ENCODE measurements around the gene FGA. TPM values are rescaled to one million over a fixed set of nuclear protein-coding genes. Genes with fewer than 3 reads are reported as not detected.

The FGA gene
- total and polyA plus RNA-seq, 3 experiments from 2014 or later, result not detected

DNA sequence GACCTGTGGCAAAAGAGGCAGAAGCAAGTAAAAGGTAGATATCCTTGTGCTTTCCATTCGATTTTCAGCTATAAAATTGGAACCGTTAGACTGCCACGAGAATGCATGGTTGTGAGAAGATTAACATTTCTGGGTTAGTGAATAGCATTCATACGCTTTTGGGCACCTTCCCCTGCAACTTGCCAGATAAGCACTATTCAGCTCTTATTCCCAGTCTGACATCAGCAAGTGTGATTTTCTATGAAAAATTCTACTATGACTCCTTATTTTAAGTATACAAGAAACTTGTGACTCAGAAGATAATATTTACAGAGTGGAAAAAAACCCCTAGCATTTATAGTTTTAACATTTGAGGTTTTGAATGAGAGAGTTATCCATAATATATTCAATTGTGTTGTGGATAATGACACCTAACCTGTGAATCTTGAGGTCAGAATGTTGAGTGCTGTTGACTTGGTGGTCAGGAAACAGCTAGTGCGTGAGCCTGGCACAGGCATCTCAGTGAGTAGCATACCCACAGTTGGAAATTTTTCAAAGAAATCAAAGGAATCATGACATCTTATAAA, 23.8 kb downstream of the FGA start:
- no peak overlapping the region for H3K4me3 ChIP-seq (ENCODE audit: low read length)
- H3K4me3 Mint-ChIP-seq, result no peak overlapping the region
- H3K27me3 Mint-ChIP-seq, result peaks cover 6 to 35% of the 10 kb centered on the region in 2 donors

DNA sequence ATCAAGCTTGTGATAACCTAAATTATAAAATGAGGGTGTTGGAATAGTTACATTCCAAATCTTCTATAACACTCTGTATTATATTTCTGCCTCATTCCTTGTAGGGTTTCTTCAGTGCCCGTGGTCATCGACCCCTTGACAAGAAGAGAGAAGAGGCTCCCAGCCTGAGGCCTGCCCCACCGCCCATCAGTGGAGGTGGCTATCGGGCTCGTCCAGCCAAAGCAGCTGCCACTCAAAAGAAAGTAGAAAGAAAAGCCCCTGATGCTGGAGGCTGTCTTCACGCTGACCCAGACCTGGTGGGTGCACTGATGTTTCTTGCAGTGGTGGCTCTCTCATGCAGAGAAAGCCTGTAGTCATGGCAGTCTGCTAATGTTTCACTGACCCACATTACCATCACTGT, 24.8 kb downstream of the FGA start:
- H3K4me3 Mint-ChIP-seq, result no peak overlapping the region
- no peaks in the 10 kb centered on the region for H3K27me3 ChIP-seq (ENCODE audit: insufficient read depth, low read length, poor library complexity, severe bottlenecking)
- no peak overlapping the region for H3K27ac Mint-ChIP-seq
- no peaks in the 10 kb centered on the region for H3K9me3 ChIP-seq (ENCODE audit: low read length)
- no peak overlapping the region for H3K27ac ChIP-seq (ENCODE audit: low read depth, low read length)
- no peak for DNase-seq
- H3K4me3 ChIP-seq (ENCODE audit: low read length), result no peak overlapping the region
- no peaks in the 10 kb centered on the region for H3K36me3 ChIP-seq (ENCODE audit: insufficient read depth, low read length)
- no peaks in the 10 kb centered on the region for H3K9me3 Mint-ChIP-seq
- H3K36me3 Mint-ChIP-seq, result no peaks in the 10 kb centered on the region
- H3K27me3 Mint-ChIP-seq, result peaks cover 3 to 27% of the 10 kb centered on the region in 2 donors
- ChIA-PET CTCF (no interaction called here), POLR2A (no interaction called here)
- no peaks in the 10 kb centered on the region for H3K4me1 Mint-ChIP-seq
- H3K4me1 ChIP-seq (ENCODE audit: insufficient read depth, low read length), result no peaks in the 10 kb centered on the region

More for the DNA sequence above, 23.8 kb downstream of the FGA start:
- H3K4me1 Mint-ChIP-seq, result no peaks in the 10 kb centered on the region
- no peak overlapping the region for H3K27ac Mint-ChIP-seq
- no peak for DNase-seq
- no peaks in the 10 kb centered on the region for H3K36me3 Mint-ChIP-seq
- no peak overlapping the region for H3K27ac ChIP-seq (ENCODE audit: low read depth, low read length)
- CTCF ChIA-PET, result no interaction called here
- no peaks in the 10 kb centered on the region for H3K4me1 ChIP-seq (ENCODE audit: insufficient read depth, low read length)
- no peaks in the 10 kb centered on the region for H3K9me3 Mint-ChIP-seq
- no peaks in the 10 kb centered on the region for H3K36me3 ChIP-seq (ENCODE audit: insufficient read depth, low read length)
- no peaks in the 10 kb centered on the region for H3K27me3 ChIP-seq (ENCODE audit: insufficient read depth, low read length, poor library complexity, severe bottlenecking)
- POLR2A ChIA-PET, result no interaction called here
- H3K9me3 ChIP-seq (ENCODE audit: low read length), result no peaks in the 10 kb centered on the region

DNA sequence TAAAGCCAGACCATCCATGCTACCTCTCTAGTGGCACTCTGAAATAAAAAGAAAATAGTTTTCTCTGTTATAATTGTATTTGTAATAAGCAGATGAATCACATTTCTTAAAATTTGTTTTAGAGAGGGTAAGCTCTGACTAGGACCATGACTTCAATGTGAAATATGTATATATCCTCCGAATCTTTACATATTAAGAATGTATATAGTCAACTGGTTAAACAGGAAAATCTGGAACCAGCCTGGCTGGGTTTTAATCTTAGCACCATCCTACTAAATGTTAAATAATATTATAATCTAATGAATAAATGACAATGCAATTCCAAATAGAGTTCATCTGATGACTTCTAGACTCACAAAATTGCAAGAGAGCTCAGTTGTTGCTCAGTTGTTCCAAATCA, 26.2 kb downstream of the FGA start:
- Mint-ChIP-seq H3K27ac (no peak overlapping the region), H3K4me1 (peaks cover 0 to 5% (median 0%) of the 10 kb centered on the region in 3 donors), H3K36me3 (no peaks in the 10 kb centered on the region), H3K9me3 (no peaks in the 10 kb centered on the region), H3K27me3 (peaks cover 0 to 21% of the 10 kb centered on the region in 2 donors), H3K4me3 (no peak overlapping the region)
- ChIA-PET POLR2A (no interaction called here), CTCF (no interaction called here)
- H3K4me1 ChIP-seq (ENCODE audit: insufficient read depth, low read length), result no peaks in the 10 kb centered on the region
- H3K27ac ChIP-seq (ENCODE audit: low read depth, low read length), result no peak overlapping the region
- DNase-seq, result no peak
- H3K4me3 ChIP-seq (ENCODE audit: low read length), result no peak overlapping the region
- no peaks in the 10 kb centered on the region for H3K27me3 ChIP-seq (ENCODE audit: insufficient read depth, low read length, poor library complexity, severe bottlenecking)
- H3K9me3 ChIP-seq (ENCODE audit: low read length), result no peaks in the 10 kb centered on the region
- H3K36me3 ChIP-seq (ENCODE audit: insufficient read depth, low read length), result no peaks in the 10 kb centered on the region

DNA sequence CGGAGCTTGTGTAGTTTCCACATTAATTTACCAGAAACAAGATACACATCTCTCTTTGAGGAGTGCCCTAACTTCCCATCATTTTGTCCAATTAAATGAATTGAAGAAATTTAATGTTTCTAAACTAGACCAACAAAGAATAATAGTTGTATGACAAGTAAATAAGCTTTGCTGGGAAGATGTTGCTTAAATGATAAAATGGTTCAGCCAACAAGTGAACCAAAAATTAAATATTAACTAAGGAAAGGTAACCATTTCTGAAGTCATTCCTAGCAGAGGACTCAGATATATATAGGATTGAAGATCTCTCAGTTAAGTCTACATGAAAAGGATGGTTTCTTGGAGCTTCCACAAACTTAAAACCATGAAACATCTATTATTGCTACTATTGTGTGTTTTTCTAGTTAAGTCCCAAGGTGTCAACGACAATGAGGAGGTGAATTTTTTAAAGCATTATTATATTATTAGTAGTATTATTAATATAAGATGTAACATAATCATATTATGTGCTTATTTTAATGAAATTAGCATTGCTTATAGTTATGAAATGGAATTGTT, 27.8 kb downstream of the FGA start, which contains the start of gene FGB:
Gene FGB, plus strand, starts transcription at position 315 of the 558 bp plus-strand sequence. Its CDS starts 8 bp downstream, at position 323.
- DNase-seq, result no peak
- H3K4me1 Mint-ChIP-seq, result peaks cover 0 to 5% (median 0%) of the 10 kb centered on the region in 3 donors

DNA sequence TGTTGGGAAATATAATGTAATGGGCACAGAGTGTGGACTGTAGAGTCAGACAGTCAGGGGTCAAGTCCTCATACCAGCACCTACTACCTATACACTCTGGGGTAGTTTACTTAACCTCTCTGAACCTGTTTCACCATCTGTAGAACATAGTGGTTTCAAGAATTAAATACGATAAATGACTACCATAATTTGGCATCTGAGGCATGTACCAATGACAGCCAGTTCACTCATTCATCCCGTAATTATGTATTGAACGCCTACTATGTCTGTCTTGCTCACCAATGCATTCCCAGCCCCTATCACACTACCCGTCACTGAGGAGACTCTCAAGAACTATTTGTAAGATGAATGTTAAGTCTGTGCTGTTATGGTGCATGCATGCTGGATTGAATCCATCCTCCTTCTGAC, 29.7 kb downstream of the FGA start:
- POLR2A ChIA-PET, result no interaction called here
- no peaks in the 10 kb centered on the region for H3K36me3 Mint-ChIP-seq
- H3K27me3 Mint-ChIP-seq, result peaks cover 1 to 10% of the 10 kb centered on the region in 2 donors
- Histone ChIP-seq H3K4me1 (ENCODE audit: insufficient read depth, low read length) (no peaks in the 10 kb centered on the region), H3K27me3 (ENCODE audit: insufficient read depth, low read length, poor library complexity, severe bottlenecking) (no peaks in the 10 kb centered on the region), H3K27ac (ENCODE audit: low read depth, low read length) (no peak overlapping the region), H3K4me3 (ENCODE audit: low read length) (no peak overlapping the region), H3K36me3 (ENCODE audit: insufficient read depth, low read length) (no peaks in the 10 kb centered on the region), H3K9me3 (ENCODE audit: low read length) (no peaks in the 10 kb centered on the region)
- no peak overlapping the region for H3K4me3 Mint-ChIP-seq
- no peak overlapping the region for H3K27ac Mint-ChIP-seq
- CTCF ChIA-PET, result interaction anchor here (2.8 kb wide), 1 partner anchor 11 kb away, joined by 14 read pairs; the partner anchor contains the start of gene PLRG1
- H3K4me1 Mint-ChIP-seq, result peaks cover 0 to 5% (median 0%) of the 10 kb centered on the region in 3 donors
- no peaks in the 10 kb centered on the region for H3K9me3 Mint-ChIP-seq
- DNase-seq, result no peak

More for the DNA sequence above, 27.8 kb downstream of the FGA start, which contains the start of gene FGB:
- H3K27ac Mint-ChIP-seq, result no peak within 1 kb of the TSS
- H3K4me3 Mint-ChIP-seq, result no peak within 1 kb of the TSS
- Histone ChIP-seq H3K9me3 (ENCODE audit: low read length) (no peaks in the 10 kb centered on the region), H3K4me3 (ENCODE audit: low read length) (no peak within 1 kb of the TSS), H3K4me1 (ENCODE audit: insufficient read depth, low read length) (no peaks in the 10 kb centered on the region), H3K36me3 (ENCODE audit: insufficient read depth, low read length) (no peaks in the 10 kb centered on the region), H3K27me3 (ENCODE audit: insufficient read depth, low read length, poor library complexity, severe bottlenecking) (no peaks in the 10 kb centered on the region), H3K27ac (ENCODE audit: low read depth, low read length) (no peak within 1 kb of the TSS)
- no peaks in the 10 kb centered on the region for H3K9me3 Mint-ChIP-seq
- no peaks in the 10 kb centered on the region for H3K36me3 Mint-ChIP-seq
- CTCF ChIA-PET, result no interaction called here
- H3K27me3 Mint-ChIP-seq, result peaks cover 0 to 20% of the 10 kb centered on the region in 2 donors
- POLR2A ChIA-PET, result no interaction called here

DNA sequence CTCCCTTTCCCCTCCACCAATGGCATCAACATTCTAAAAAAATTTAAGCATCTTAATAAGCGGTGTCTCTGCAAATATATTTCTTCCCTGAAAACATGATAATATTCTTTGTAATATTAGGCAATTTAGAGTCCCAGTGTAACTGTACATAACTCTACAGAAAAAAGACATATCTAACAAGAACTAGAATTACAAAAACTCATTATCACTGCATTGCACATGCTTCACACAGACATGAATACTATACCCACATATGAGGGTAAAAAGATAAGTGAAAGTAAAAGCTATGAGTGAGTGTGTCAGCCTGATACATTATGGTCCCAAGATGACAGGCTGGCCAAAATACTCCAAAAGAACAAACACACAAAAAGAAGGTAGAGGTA, 30.1 kb downstream of the FGA start:
- no peak overlapping the region for H3K27ac ChIP-seq (ENCODE audit: low read depth, low read length)
- H3K27me3 ChIP-seq (ENCODE audit: insufficient read depth, low read length, poor library complexity, severe bottlenecking), result no peaks in the 10 kb centered on the region
- no peak overlapping the region for H3K4me3 ChIP-seq (ENCODE audit: low read length)
- POLR2A ChIA-PET, result no interaction called here
- H3K4me1 ChIP-seq (ENCODE audit: insufficient read depth, low read length), result no peaks in the 10 kb centered on the region
- Mint-ChIP-seq H3K4me3 (no peak overlapping the region), H3K27ac (no peak overlapping the region), H3K4me1 (peaks cover 0 to 5% (median 0%) of the 10 kb centered on the region in 3 donors), H3K9me3 (no peaks in the 10 kb centered on the region), H3K27me3 (peaks cover 1 to 10% of the 10 kb centered on the region in 2 donors), H3K36me3 (no peaks in the 10 kb centered on the region)
- no peaks in the 10 kb centered on the region for H3K36me3 ChIP-seq (ENCODE audit: insufficient read depth, low read length)
- DNase-seq, result no peak
- CTCF ChIA-PET, result interaction anchor here (2.8 kb wide), 1 partner anchor 10 kb away, joined by 14 read pairs; the partner anchor contains the start of gene PLRG1
- H3K9me3 ChIP-seq (ENCODE audit: low read length), result no peaks in the 10 kb centered on the region

DNA sequence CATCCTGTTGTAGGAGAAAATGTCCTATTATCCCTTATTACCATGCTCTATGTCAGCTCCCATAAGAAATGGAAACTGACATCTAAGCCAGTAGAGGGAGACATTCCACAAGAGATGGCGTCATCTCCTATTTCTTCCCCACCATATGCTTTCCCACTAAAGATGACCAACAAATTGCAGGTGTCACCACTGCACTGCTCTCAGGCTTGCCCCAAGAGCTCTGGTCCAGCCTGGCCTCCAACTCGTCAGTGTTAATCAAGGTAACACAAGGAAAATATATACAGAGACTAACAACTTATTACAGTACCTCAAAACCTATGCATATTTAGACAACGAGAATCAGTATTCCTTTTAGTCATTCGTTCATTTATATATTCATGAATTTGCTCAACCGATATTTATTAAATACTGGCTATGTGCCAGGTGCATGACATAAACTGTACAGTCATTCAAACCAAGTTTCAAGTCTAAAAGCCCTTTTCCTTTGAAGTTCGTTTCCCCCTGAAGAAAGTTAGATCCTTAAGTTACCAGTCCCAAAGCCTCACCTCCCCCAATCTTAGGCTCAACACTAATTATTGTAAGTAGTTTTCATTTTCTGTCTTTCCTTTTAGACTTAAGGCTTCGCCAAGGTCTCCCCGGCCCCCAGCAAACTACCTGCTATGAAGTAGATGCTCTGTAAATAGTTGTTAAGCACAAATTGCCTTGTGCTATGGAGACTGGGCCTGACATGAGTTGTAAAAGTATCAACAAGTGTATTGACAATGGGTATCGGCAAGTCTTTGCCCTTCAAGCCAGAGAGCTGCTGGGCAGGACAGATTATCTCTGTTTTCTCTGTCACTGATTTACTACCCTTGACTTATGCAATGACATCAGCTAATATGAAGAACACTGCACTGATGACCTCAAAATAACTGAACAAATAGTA, 30.8 kb downstream of the FGA start:
- Mint-ChIP-seq H3K27ac (no peak overlapping the region), H3K4me1 (peaks cover 0 to 5% (median 0%) of the 10 kb centered on the region in 3 donors), H3K27me3 (peaks cover 1 to 10% of the 10 kb centered on the region in 2 donors), H3K4me3 (no peak overlapping the region), H3K36me3 (no peaks in the 10 kb centered on the region), H3K9me3 (no peaks in the 10 kb centered on the region)
- ChIA-PET POLR2A (no interaction called here), CTCF (interaction anchor here (2.8 kb wide), 1 partner anchor 10 kb away, joined by 14 read pairs; the partner anchor contains the start of gene PLRG1)
- H3K9me3 ChIP-seq (ENCODE audit: low read length), result no peaks in the 10 kb centered on the region
- DNase-seq, result no peak
- no peak overlapping the region for H3K27ac ChIP-seq (ENCODE audit: low read depth, low read length)
- no peaks in the 10 kb centered on the region for H3K4me1 ChIP-seq (ENCODE audit: insufficient read depth, low read length)
- H3K36me3 ChIP-seq (ENCODE audit: insufficient read depth, low read length), result no peaks in the 10 kb centered on the region
- H3K27me3 ChIP-seq (ENCODE audit: insufficient read depth, low read length, poor library complexity, severe bottlenecking), result no peaks in the 10 kb centered on the region
- no peak overlapping the region for H3K4me3 ChIP-seq (ENCODE audit: low read length)

DNA sequence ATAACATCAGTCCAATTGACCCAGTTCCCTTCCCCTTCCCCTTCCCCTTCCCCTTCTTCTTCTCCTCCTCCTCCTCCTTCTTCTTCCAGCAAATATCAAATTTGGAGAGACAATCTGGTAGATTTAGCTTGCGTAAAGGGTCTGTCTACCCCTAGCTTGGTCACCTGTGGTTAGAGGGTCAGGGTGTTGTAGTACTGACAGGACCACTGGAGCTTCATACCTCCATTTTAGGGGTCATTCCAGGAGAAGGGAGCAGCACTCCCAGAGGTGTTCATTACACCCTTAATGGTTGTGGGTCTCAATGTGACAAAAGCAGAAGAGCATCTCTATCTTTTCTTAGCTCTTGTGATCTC, 31.4 kb downstream of the FGA start:
- H3K36me3 Mint-ChIP-seq, result no peaks in the 10 kb centered on the region
- CTCF ChIA-PET, result interaction anchor here (2.8 kb wide), 1 partner anchor 9 kb away, joined by 14 read pairs; the partner anchor contains the start of gene PLRG1
- POLR2A ChIA-PET, result no interaction called here

More for the DNA sequence above, 31.4 kb downstream of the FGA start:
- H3K27ac ChIP-seq (ENCODE audit: low read depth, low read length), result no peak overlapping the region
- peaks cover 0 to 5% (median 0%) of the 10 kb centered on the region in 3 donors for H3K4me1 Mint-ChIP-seq
- no peaks in the 10 kb centered on the region for H3K36me3 ChIP-seq (ENCODE audit: insufficient read depth, low read length)
- no peaks in the 10 kb centered on the region for H3K4me1 ChIP-seq (ENCODE audit: insufficient read depth, low read length)
- H3K27ac Mint-ChIP-seq, result no peak overlapping the region
- H3K9me3 Mint-ChIP-seq, result no peaks in the 10 kb centered on the region
- no peaks in the 10 kb centered on the region for H3K9me3 ChIP-seq (ENCODE audit: low read length)
- H3K27me3 Mint-ChIP-seq, result peaks cover 2 to 10% of the 10 kb centered on the region in 2 donors
- H3K27me3 ChIP-seq (ENCODE audit: insufficient read depth, low read length, poor library complexity, severe bottlenecking), result no peaks in the 10 kb centered on the region
- H3K4me3 Mint-ChIP-seq, result no peak overlapping the region
- DNase-seq, result no peak
- no peak overlapping the region for H3K4me3 ChIP-seq (ENCODE audit: low read length)
